ENCODE measurements around the gene ANAPC16.

- TF ChIP-seq POLR2A (IDR thresholded peaks at IDR 0.05) (peak in 1 of 2 donors; percentile 14), CTCF (IDR thresholded peaks at IDR 0.05) (no peak)
These were observed 43.9 kb downstream of the ANAPC16 start for GRCh38 chr10:72259491-72260238.
